ENCODE data around the gene FAM9C.
"Not testable (repeated sequence)": the region's sequence is repeated elsewhere in the genome, so short reads cannot be mapped to it uniquely, and the experiment has no call there.

FAM9C gene

DNA sequence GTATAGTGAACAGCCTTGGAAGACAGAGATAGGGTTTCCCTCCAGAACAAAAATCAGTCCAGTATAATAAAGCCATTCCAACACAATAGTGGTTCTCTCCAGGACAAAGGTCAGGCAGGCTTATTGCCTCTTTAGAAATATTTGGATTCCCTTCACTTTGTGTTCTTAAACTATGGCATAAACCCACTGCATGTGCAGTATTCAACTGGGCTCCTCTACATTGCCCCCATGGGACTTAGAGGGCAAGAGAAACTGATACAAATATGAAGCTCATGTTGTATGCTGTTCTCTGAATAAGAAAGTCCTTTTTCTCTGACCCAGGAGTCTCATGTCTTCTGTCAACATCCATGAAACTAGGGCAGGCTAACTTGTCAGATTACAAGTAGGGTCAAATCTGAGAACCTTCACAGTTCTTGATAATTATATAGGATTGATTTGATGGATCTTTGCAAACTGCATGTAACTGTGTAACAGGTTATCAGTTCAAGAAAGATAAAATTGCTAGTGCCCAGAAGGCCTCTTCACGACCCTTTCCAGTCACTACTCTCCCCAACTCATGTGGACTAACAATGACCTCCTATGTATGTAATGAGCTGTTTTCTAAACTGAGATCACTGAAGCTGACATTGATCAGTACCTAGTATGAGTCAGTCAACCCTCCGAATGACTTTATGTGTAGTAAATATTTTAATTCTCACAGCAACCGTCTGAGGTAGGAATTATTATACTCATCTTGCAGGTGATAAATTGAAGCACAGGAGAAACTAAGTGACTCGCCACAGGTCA is 31.9 kb upstream of the FAM9C start:
- no peak for DNase-seq (ENCODE audit: low read depth in 2 of 3, low spot score in 1 of 3)

DNA sequence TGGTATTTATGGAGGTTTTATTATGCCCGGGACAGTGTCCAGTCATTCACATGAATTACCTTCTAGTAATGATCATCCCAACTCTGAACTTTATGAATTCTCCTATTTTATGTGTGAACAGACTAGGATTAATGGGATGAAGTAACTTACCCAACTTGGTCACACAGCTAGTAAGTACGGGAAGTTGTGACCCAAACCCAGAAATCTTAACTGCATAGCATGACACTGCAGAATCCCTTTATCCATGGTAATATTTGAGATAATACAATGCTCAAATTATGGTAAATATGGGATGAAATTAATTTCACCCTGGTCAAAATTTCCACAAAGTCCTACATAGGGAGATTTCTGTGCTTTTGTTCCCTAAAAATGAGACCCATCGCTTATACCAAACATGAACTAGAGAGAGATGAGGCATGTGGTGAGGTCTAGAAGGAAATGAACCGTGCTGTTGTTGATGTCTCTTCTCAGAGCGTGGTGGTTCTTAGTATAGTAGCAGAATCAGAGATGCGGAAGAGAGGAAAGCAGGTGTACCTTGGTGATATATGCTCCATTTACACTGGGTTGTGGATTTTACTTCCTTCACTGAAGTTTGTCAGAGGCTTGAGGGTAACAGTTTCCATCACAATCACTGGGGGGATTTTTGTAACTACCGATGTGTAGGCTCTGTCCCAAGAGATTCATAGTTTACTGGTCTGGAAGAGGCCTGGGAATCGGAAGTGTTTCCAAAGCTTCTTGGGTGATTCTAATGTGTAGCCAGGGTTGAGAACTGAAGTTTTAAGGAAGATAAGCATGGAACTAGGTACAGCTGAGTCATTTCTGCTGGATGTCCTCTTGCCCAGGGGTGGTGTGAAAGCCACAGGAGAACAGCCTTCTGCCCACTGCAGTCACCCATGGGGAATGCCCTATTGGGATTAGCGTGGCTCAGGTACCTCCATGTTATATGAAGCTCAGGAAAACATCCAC is 30.2 kb upstream of the FAM9C start:
- no peak for DNase-seq (ENCODE audit: low read depth in 2 of 3, low spot score in 1 of 3)

DNA sequence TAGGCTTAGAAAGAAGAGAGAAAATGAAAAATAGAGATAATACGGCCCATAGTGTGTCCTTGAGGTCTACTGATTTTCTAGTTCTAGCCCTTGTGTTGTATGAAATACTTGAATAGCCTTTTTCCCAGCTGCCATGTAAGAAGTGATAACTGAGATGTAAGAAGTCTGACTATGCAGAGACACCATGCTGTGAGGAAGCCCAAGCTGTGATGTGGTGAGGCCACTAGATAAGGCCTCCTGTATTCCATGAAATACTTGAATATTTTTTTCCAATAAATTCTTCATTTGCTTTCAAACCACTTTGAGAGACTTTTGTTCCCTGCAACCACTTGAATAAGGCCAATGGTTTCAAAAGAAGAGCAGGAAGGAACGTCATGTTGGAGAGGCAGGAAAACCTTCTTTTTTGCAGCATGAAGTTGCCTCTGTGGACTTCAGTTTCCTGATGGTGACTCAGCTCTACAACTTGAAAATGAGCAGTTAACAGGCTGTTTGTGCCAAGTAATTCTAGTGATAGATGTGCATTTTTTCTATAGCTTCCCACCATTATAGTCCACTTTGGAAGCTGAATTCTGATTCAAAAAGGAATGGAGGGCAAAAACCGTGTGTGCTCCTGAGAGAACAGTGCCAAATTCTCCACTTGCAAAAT is 25.5 kb upstream of the FAM9C start:
- no peak for DNase-seq (ENCODE audit: low read depth in 2 of 3, low spot score in 1 of 3)

DNA sequence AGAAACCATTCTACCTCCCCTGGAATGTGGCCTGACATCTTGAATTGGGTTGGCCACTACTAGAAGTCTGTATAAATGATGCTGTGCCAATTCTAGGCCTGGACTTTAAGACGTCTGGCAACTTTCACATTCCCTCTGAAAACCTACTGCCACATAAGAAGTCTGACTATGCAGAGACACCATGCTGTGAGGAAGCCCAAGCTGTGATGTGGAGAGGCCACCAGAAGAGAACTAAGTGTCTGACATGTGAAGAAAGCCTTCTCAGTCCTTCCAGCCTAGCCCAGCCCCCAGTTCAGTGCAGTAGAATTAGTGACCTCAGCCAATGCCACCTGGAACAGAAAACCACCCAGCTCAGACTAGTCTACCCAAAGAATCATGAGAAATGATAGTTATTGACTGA is 24.2 kb upstream of the FAM9C start:
- DNase-seq (ENCODE audit: low read depth in 2 of 3, low spot score in 1 of 3), result no peak

DNA sequence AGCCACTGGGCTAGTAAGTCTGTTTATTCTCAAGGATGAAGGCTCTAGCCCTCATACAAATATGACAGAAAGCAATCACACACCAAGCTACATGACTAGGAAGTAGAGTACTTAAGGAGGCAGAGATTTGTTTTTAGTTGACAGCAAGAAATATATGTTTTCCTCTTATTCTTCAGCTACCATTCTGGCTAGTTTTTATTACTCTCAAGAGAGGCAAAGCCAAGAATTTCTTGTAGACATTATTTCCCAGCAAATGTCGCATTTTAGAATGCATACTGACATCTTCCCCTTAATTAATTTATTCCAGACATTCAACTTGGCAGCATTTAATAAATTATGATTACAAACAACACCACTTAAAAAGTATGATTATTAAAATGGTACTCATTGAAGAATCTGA is 23.4 kb upstream of the FAM9C start:
- no peak for DNase-seq (ENCODE audit: low read depth in 2 of 3, low spot score in 1 of 3)

DNA sequence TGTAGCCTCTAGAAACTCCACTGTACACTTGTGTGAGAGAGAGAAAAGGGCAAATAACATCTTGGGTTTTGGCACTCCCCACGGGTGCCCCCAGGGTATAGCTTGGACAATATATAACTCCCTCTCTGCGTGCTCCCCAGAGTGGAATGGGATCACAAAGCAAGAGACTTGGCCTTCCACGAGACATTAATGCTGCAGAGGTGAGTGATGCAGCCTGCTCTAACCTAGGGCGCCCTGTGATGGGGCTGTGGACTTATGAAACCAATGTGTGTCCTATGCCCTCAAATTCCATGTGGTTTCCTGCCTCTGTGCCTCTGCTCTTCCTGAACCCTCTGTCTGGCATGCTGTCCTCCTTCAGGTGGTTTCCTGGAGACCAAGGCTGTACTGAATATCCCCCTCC is 22.0 kb upstream of the FAM9C start:
- no peak for DNase-seq (ENCODE audit: low read depth in 2 of 3, low spot score in 1 of 3)

DNA sequence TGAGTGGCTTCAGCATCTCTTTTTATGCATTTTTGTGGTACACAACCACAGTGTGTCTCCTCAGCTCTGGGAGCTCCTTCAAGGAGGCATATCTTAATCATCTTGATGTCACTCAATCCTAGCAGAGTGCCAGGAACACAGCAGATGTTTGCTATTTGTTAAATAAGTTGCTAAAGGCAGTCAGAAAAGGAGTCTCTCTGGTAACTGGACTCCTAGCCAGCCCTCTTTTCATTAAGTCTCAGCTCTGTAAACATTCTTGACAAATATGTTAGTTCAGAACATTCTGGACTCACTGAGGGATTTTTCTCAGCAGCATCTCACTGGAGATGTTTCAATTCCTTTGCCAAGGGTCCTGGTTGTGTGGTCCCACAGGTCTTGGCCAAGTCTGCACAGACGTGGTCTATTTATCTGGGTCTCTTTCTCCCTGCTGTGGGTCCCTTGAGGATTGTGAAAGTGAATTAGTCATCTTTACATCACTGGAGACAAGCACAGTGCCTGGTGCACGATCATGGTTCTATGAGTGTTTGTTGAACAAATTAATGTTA is 20.3 kb upstream of the FAM9C start:
- DNase-seq (ENCODE audit: low read depth in 2 of 3, low spot score in 1 of 3), result no peak

DNA sequence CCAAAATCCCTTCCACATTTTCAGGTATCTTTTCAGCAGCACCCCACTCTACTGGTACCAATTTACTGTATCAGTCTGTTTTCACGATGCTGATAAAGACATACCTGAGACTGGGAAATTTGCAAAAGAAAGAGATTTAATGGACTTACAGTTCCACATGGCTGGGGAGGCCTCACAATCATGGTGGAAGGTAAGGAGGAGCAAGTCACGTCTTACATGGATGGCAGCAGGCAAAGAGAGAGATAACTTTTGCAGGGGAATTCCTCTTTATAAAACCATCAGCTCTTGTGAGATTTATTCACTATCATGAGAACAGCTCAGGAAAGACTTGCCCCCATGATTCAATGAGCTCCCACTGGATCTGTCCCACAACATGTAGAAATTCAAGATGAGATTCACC is 18.7 kb upstream of the FAM9C start:
- DNase-seq (ENCODE audit: low read depth in 2 of 3, low spot score in 1 of 3), result not testable (repeated sequence)

DNA sequence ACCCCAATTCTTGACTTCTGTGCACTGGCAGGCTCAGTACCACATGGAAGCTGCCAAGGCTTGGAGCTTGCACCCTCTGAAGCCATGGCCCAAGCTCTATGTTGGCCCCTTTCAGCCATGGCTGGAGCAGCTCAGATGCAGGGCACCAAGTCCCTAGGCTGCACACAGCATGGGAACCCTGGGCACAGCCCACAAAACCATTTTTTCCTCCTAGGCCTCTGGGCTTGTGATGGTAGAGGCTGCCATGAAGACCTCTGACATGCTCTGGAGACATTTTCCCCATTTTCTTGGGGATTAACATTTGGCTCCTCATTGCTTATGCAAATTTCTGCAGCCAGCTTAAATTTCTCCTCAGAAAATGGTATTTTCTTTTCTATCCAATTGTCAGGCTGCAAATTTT is 17.9 kb upstream of the FAM9C start:
- not testable (repeated sequence) for DNase-seq (ENCODE audit: low read depth in 2 of 3, low spot score in 1 of 3)

DNA sequence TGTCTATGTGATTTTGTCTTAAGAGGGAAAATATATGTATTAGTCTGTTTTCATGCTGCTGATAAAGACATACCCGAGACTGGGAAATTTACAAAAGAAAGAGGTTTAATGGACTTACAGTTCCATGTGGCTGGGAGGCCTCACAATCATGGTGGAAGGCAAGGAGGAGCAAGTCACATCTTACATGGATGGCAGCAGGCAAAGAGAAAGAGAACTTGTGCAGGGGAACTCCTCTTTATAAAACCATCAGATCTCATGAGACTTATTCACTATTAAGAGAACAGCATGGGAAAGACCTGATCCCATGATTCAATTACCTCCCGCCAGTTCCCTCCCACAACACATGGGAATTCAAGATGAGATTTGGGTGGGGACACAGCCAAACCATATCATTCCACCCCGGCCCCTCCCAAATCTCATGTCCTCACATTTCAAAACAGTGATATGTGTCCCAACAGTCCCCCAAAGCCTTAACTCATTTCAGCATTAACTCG is 16.8 kb upstream of the FAM9C start:
- not testable (repeated sequence) for DNase-seq (ENCODE audit: low read depth in 2 of 3, low spot score in 1 of 3)

DNA sequence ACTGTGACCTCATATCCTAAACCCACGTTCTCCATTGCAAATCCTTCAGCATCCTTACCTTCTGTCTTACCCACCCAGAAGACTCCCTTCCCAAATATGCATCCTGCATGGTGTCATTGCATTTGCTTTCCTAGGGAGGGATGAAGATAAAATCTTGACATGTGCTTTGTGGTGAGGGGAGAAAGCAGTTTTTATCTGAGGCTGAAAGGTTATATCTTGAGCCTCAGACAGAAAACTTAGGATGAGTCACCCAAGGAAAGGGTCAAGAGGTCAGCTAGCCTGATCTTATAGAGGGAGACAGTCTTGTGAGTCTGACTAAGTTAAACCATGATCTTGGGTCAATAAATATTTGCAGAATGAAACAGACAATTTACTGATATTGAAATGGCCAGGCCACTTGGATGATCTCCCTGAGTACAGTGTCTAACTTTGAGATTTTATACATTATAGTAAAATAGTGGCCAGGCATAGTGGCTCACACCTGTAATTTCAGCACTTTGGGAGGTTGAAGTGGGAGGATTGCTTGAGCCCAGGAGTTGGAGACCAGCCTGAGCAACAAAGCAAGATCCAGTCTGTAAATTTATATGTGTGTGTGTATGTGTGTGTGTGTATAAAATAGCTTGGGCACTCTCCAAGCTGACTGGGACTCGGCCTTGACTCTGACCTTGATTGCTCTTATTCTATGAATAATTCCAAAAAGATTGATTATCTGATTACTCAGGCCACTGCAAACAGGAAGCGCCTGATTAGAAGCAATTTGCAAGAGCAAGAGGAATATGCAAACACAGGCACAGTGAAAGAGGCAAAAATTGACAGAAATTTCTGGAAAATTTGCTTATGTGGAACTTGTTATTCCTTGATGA is 15.4 kb upstream of the FAM9C start:
- DNase-seq (ENCODE audit: low read depth in 2 of 3, low spot score in 1 of 3), result no peak

DNA sequence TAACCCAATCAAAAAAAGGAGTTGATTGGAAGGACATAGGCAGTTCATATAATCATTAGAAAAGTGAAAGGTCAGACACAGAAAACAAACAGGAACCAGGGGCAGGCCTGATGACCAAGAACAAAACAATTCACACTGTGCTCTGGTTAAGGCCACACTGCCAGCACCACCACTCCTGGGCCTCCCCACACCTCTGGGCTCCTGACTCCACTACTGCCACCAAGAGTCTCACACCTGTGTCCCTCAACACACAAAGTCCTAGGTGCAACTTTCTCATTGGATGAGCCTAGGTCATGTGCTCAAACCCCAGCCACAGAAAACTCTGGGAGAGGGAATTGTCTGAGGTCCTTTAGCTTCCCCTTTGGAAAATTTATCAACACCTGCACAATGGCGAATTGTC is 11.1 kb upstream of the FAM9C start:
- no peak for DNase-seq (ENCODE audit: low read depth in 2 of 3, low spot score in 1 of 3)

DNA sequence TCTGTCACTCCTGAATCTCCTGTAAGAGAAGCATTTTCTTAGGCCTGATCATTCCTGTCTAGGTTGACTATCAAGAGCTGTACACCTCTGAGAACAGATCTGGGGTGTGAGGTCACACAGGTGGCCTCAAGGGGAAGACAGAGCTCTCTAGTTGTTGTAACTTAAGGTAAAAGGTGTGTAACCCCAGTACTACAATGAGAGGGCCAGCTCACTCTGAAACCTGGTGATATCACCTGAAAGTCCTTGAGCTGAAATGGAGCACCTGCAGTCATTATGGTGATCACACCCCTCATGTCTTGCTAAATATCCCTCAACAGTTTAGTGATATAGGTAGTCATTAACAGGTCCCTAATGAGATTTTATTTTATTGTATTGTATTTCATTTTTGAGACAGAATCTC is 8.8 kb upstream of the FAM9C start:
- no peak for DNase-seq (ENCODE audit: low read depth in 2 of 3, low spot score in 1 of 3)

DNA sequence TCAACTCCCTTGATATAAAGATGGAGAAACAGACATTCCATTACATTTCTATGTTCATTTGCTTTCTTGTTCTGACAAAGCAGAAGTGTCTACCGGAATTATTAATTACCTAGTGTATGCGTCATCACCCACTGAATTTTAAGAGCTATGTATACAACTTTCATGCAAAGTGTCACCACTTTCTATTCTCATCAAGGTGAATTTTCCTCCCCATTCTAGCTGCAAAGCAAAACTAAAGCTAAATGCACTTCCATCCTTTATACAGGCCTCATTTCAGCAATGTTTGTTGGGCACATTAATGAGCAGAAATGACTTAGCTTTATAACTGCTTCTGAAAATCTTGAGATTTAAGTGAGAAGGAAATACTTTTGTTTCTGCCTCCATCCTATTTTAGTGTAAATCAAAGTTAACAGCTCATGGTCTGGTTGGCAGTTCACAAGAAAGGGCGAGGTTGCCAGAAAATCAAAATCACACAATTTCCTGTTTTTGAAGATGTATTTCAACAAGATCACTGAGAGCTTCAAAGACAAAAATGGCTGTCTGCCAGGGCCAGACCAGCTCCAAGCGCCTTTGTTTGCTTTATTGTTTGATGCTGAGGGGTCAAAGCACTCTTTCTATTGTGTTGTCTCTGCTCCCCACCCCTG is 7.2 kb upstream of the FAM9C start:
- no peak for DNase-seq (ENCODE audit: low read depth in 2 of 3, low spot score in 1 of 3)

DNA sequence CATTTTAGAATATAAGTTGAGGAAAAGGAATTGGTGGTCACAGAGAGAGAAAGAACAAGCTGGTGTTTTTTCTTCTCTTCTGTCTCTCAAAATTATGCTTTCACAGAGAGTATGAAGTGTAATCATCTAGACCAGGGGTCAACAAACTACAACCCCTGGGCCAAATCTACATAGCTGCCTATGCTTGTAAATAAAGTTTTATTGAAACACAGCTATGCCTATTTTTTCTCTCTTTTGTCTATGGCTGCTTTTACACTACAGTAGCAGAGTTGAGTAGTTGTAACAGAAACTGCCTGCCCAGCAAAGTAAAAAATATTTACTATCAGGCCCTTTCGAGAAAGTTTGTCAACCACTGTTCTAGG is 6.7 kb upstream of the FAM9C start:
- DNase-seq (ENCODE audit: low read depth in 2 of 3, low spot score in 1 of 3), result no peak

DNA sequence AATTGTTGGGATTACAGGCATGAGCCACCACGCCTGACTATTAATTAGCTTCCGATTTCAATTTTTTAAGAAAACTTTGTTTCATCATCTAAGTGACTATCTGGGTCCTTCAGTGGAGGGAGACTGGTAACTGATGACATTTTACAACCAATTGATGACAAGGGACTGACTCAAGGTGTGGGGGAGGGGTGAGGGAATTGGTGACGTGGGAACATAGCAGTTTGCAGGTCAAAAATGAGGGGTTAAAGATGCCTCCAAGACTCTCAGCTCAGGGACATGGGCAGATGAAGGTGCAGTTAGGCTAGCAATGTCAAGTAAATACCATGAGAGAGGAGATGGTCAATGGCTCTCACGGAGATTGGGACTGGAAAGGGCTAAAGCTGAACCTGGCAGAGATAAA is 5.7 kb upstream of the FAM9C start:
- peak in 2 of 3 donors; percentile 10 to 40 for DNase-seq (ENCODE audit: low read depth in 2 of 3, low spot score in 1 of 3)

DNA sequence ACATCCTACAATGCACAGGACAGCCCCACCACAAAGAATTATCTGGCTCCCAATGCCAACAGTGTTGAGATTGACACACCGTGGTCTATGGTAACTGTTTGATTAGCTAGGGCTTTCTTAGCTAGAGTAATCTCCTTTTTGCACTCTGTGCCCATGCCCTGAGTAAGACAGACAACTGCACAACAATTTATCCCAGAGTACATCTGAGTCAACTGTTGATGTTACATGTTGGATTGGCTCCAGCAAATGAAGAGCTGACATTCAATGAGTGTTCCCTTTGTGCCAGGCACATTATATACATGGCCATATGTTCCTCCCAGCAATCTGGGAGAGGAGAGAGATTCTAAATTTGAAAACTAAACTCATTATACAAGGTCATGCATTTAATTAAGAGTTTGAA is 3.9 kb upstream of the FAM9C start:
- no peak for DNase-seq (ENCODE audit: low read depth in 2 of 3, low spot score in 1 of 3)

DNA sequence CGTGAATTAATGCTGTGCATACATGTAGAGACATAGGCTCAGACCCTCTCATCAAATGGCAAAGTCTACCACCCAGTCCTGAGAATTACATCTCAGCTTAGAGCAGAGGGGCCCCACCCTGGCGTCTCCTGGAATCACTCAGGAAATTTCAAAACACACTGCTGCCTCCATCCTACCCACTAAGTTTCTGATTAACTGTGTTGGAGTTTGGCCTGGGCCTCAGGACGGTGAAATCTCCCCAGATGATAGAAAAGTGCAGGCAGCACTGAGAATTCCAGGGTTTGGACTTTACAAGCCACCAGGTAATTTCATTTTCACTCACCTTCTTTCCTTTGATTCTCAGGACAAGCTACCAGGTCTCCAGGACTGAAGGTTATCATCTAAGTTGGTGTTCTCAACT is 3.3 kb upstream of the FAM9C start:
- no peak for DNase-seq (ENCODE audit: low read depth in 2 of 3, low spot score in 1 of 3)

DNA sequence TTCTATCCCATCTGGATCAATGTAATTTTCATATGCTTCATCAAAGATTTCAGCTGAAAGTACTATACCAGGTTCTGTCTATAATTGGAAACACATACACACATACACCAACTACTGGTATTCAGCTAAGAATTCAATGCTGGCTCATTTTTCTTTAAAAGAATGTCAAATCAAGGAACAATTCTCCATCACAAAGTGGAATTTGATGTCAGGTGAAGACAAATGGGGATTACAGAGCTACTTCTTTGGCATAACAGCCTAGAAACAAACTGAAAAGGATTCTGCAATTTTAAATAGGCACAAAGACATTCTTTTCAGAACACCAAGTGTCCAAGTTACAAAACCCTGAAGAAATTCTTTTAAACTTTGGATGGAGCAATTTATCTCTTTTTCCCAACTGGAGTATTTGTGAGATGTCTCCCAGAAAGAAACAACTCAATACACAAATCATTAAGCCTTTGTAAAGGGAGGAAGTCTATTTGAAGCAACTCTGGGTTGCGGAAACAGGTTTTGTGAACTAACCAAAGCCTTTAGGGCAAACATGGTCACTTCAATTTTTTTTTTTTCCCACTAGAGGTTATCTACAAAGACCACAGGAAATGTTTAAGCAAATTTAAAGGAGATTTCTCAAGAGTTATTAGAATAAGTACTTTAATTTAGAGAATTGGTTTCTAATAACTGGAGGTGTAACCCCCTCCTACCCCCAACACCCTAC is 1.9 kb upstream of the FAM9C start:
- DNase-seq (ENCODE audit: low read depth in 2 of 3, low spot score in 1 of 3), result no peak

Measured in stimulated activated CD4-positive, alpha-beta T cell treated with anti-CD3 and anti-CD28 coated beads, Interleukin-12 subunit alpha, Interleukin-12 subunit beta, amount 100 ng/mL, for 48 hours (primary cell).